ENCODE results near the gene MCUR1. TPM values are rescaled to one million over a fixed set of nuclear protein-coding genes. Genes with fewer than 3 reads are reported as not detected.

The MCUR1 gene
- total RNA-seq, 2 donors from 2014 or later: 33.8 to 38.6 TPM

DNA sequence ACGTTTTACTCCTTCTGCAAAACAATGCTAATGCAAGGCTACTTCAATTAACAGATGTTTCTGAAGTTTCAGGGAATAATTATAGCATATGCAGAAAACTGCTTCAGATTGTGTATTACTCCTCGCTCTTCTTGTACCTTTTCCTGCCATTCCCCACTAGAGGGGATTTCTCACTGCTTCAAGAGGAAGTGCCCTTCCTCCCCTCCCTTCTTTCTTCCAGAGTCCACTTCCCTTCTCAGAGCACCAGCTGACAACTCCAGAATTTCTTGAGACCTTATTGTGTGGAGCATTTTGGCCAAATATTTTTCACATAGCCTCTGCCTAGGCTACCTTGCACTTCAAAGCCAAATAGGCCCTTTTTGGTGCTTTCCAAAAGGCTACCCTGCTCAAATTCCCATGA lies 12.7 kb upstream of the MCUR1 start:
- H3K4me1 ChIP-seq (ENCODE audit: control insufficient read depth, insufficient read depth, low read length): no peaks in the 10 kb centered on the region
- H3K36me3 ChIP-seq (ENCODE audit: control insufficient read depth, insufficient read depth, low read length): no peaks in the 10 kb centered on the region
- no peak overlapping the region for H3K4me3 Mint-ChIP-seq
- H3K27ac Mint-ChIP-seq: no peak overlapping the region
- no peaks in the 10 kb centered on the region for H3K4me1 Mint-ChIP-seq
- H3K27me3 ChIP-seq (ENCODE audit: control insufficient read depth, insufficient read depth, low read length, poor library complexity, severe bottlenecking): no peaks in the 10 kb centered on the region
- peaks cover 27% of the 10 kb centered on the region for H3K9me3 Mint-ChIP-seq
- H3K9me3 ChIP-seq (ENCODE audit: control insufficient read depth, low read length): peaks cover 25% of the 10 kb centered on the region
- H3K36me3 Mint-ChIP-seq (ENCODE audit: low read depth): no peaks in the 10 kb centered on the region
- peaks cover 2% of the 10 kb centered on the region for H3K27me3 Mint-ChIP-seq (ENCODE audit: insufficient read depth)
- WGBS, 2 experiments (ENCODE audit: insufficient coverage in 1 of 2, insufficient read length in 1 of 2): 94 to 95% methylated on average over 2 of the region's 2 CpGs
- no peak for DNase-seq
- H3K4me3 ChIP-seq (ENCODE audit: low read length): no peak overlapping the region
- H3K27ac ChIP-seq (ENCODE audit: low read depth, low read length): no peak overlapping the region
- TF ChIP-seq, protein P1, sequence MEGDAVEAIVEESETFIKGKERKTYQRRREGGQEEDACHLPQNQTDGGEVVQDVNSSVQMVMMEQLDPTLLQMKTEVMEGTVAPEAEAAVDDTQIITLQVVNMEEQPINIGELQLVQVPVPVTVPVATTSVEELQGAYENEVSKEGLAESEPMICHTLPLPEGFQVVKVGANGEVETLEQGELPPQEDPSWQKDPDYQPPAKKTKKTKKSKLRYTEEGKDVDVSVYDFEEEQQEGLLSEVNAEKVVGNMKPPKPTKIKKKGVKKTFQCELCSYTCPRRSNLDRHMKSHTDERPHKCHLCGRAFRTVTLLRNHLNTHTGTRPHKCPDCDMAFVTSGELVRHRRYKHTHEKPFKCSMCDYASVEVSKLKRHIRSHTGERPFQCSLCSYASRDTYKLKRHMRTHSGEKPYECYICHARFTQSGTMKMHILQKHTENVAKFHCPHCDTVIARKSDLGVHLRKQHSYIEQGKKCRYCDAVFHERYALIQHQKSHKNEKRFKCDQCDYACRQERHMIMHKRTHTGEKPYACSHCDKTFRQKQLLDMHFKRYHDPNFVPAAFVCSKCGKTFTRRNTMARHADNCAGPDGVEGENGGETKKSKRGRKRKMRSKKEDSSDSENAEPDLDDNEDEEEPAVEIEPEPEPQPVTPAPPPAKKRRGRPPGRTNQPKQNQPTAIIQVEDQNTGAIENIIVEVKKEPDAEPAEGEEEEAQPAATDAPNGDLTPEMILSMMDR (conservative IDR thresholded peaks at IDR 0.05): no peak
- no peak overlapping the region for H3K9ac ChIP-seq (ENCODE audit: extremely low read depth, low read length, poor library complexity, severe bottlenecking)

DNA sequence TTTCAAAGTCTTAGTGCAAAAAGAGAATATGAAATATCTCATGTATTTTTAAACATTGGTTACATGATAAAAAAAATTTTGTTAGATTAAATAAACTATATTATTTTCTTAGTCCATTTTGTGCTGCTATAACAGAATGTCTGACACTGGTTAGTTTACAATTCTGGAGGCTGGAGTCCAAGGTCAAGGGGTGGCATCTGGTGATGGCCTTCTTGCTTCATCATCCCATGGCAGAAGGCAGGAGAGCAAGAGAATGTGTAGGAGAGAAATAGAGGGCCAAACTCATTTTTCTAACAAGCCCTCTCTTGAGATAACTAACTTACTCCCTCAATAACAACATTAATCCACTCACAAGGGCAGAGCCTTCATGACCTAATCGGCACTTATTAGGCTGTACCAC lies 11.5 kb upstream of the MCUR1 start:
- Mint-ChIP-seq H3K9me3 (peaks cover 27% of the 10 kb centered on the region), H3K27ac (no peak overlapping the region), H3K36me3 (ENCODE audit: low read depth) (no peaks in the 10 kb centered on the region), H3K4me3 (no peak overlapping the region), H3K27me3 (ENCODE audit: insufficient read depth) (peaks cover 2% of the 10 kb centered on the region), H3K4me1 (no peaks in the 10 kb centered on the region)
- H3K4me1 ChIP-seq (ENCODE audit: control insufficient read depth, insufficient read depth, low read length): no peaks in the 10 kb centered on the region
- TF ChIP-seq, protein P1 (conservative IDR thresholded peaks at IDR 0.05): no peak
- H3K4me3 ChIP-seq (ENCODE audit: low read length): no peak overlapping the region
- 92% methylated on average over 1 of the region's 1 CpG; no CpG with 5 or more reads in 1 of the 2 experiments for WGBS, 2 experiments (ENCODE audit: insufficient coverage in 1 of 2, insufficient read length in 1 of 2)
- H3K9me3 ChIP-seq (ENCODE audit: control insufficient read depth, low read length): peaks cover 25% of the 10 kb centered on the region
- H3K9ac ChIP-seq (ENCODE audit: extremely low read depth, low read length, poor library complexity, severe bottlenecking): no peak overlapping the region
- H3K36me3 ChIP-seq (ENCODE audit: control insufficient read depth, insufficient read depth, low read length): no peaks in the 10 kb centered on the region
- H3K27ac ChIP-seq (ENCODE audit: low read depth, low read length): no peak overlapping the region
- no peaks in the 10 kb centered on the region for H3K27me3 ChIP-seq (ENCODE audit: control insufficient read depth, insufficient read depth, low read length, poor library complexity, severe bottlenecking)
- no peak for DNase-seq

DNA sequence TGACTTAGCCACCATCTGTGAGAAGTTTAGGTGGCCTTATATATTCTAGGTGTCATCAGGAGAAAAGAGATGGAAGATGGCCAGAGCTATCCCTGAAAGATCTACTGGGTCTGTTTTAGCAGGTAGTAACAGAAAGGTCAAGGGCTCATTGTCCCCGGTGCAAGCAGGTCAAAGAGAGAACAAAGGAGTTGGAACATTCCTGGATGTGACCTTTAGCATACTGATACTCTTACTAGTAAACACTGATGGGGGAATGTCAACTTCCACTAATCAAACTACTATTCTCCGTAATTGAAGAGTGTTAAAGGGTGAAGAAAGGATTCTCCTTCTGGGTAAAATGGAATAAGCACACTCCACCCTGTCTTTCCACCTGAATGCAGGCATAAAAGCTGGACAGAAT lies 4.0 kb upstream of the MCUR1 start:
- no peak for DNase-seq
- Histone ChIP-seq H3K36me3 (ENCODE audit: control insufficient read depth, insufficient read depth, low read length) (no peaks in the 10 kb centered on the region), H3K27me3 (ENCODE audit: control insufficient read depth, insufficient read depth, low read length, poor library complexity, severe bottlenecking) (no peaks in the 10 kb centered on the region), H3K4me3 (ENCODE audit: low read length) (peak overlapping the region; percentile 9), H3K9me3 (ENCODE audit: control insufficient read depth, low read length) (no peaks in the 10 kb centered on the region), H3K4me1 (ENCODE audit: control insufficient read depth, insufficient read depth, low read length) (peaks cover 3% of the 10 kb centered on the region), H3K9ac (ENCODE audit: extremely low read depth, low read length, poor library complexity, severe bottlenecking) (no peak overlapping the region), H3K27ac (ENCODE audit: low read depth, low read length) (no peak overlapping the region)
- no peak overlapping the region for H3K27ac Mint-ChIP-seq
- peaks cover 6% of the 10 kb centered on the region for H3K4me1 Mint-ChIP-seq
- WGBS, 2 experiments (ENCODE audit: insufficient coverage in 1 of 2, insufficient read length in 1 of 2): 80 to 85% methylated on average over 2 of the region's 2 CpGs
- H3K36me3 Mint-ChIP-seq (ENCODE audit: low read depth): no peaks in the 10 kb centered on the region
- H3K9me3 Mint-ChIP-seq: no peaks in the 10 kb centered on the region
- TF ChIP-seq, protein P1 (conservative IDR thresholded peaks at IDR 0.05): no peak
- H3K27me3 Mint-ChIP-seq (ENCODE audit: insufficient read depth): no peaks in the 10 kb centered on the region
- H3K4me3 Mint-ChIP-seq: no peak overlapping the region

Measured in endodermal cell (in vitro differentiated cells).